ENCODE measurements around the gene DAGLA.

DNA sequence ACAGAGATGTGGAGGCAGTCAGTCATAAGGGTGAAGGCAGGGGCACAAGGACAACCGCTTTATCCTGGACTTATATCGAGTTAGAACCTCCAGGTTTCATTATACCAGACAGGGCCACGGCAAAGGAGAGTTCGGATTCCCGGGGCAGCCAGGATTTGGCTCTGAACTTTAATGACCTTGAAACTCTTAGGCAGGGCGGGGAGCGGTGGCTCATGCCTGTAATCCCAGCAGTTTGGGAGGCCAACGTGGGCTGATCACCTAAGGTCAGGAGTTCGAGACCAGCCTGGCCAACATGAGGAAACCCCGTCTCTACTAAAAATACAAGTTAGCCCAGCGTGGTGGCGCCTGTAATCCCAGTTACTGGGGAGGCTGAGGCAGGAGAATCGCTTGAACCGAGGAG, 71.2 kb downstream of the DAGLA start:
- TF ChIP-seq CTCF (IDR thresholded peaks at IDR 0.05): no peak
- TF ChIP-seq EP300 (IDR thresholded peaks at IDR 0.05): no peak
- no peak for TF ChIP-seq POLR2A (IDR thresholded peaks at IDR 0.05; ENCODE audit: low read depth)
- TF ChIP-seq POLR2AphosphoS5 (IDR thresholded peaks at IDR 0.05): no peak
